Gastroesophageal sphincter (tissue), 3 donors: ENCODE results near the gene CACNA1C.

Experiments used
- CTCF ChIP-seq, 4 experiments: fragments of 200-600 bp in 2 of 4; fragments of 450-650 bp in 2 of 4; sonication (generic) in 1 of 4; IDR thresholded peaks; one replicate each; pipeline ENCODE4 v1.5.1; 2017 to 2019; ENCODE audit warnings: antibody characterized with exemption in 4 of 4, mild to moderate bottlenecking in 2 of 4, moderate library complexity in 2 of 4
- EP300 ChIP-seq: sonication (generic); formaldehyde crosslinking; IDR thresholded peaks from one replicate; pipeline ENCODE4 v1.6.1; 2017; ENCODE audit warnings: antibody characterized with exemption, mild to moderate bottlenecking
- POLR2A ChIP-seq, 2 donors: fragments of 450-650 bp; IDR thresholded peaks; one replicate each; pipeline ENCODE4 v1.6.1; 2017; ENCODE audit warnings: antibody characterized with exemption in 2 of 2, mild to moderate bottlenecking in 2 of 2, moderate library complexity in 1 of 2

GRCh38 chr12:2211119-2211518 lies 158.3 kb downstream of the CACNA1C start:
- no peak for TF ChIP-seq POLR2A (IDR thresholded peaks at IDR 0.05)
- no peak for TF ChIP-seq CTCF (IDR thresholded peaks at IDR 0.05)
- TF ChIP-seq EP300: no peak
